G401.6 (cell line): ENCODE measurements around the gene MCCC2.
A peak's percentile ranks its signal among the peaks of the same experiment; 100 is the strongest.
"Not testable (repeated sequence)": the region's sequence is repeated elsewhere in the genome, so short reads cannot be mapped to it uniquely, and the experiment has no call there.

Experiments used
- FAIRE-seq: peaks from 2 replicates; lab custom pipeline; 2012; peaks lifted over from hg19 to GRCh38; lab: Jason Lieb, UNC

MCCC2 gene

DNA sequence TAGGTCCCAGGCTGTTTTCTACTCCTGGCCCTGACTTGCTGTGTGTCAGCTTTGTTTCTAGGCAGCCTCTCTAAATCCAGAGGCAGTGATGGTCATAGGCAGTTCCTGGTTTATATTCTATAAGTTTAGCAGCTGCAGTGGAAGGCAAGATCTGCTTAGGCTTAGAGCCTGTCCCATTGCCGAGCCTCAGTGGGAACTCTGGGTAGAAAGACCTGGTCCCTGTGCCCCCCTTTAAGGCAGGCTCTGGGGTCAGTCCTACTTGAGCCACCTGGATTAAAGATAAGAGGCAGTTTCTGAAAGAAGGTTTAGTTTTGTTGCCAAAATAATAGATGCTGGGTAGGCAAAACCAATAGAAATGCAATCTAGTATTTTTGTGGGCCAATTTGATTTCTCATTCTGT, 13.6 kb downstream of the MCCC2 start:
- no peak for FAIRE-seq

GRCh38 chr5:71601222-71602026, 14.3 kb downstream of the MCCC2 start:
- peak; percentile 34 for FAIRE-seq

DNA sequence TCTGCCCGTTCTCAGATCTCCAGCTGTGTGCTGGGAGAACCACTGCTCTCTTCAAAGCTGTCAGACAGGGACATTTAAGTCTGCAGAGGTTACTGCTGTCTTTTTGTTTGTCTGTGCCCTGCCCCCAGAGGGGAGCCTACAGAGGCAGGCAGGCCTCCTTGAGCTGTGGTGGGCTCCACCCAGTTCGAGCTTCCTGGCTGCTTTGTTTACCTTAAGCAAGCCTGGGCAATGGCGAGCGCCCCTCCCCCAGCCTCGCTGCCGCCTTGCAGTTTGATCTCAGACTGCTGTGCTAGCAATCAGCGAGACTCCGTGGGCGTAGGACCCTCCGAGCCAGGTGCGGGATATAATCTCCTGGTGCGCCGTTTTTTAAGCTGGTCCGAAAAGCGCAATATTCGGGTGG, 22.8 kb downstream of the MCCC2 start:
- not testable (repeated sequence) for FAIRE-seq

GRCh38 chr5:71615809-71616208, 28.7 kb downstream of the MCCC2 start:
- no peak for FAIRE-seq

GRCh38 chr5:71620630-71621029, 33.5 kb downstream of the MCCC2 start:
- FAIRE-seq, result no peak

GRCh38 chr5:71621268-71621667, 34.1 kb downstream of the MCCC2 start:
- no peak for FAIRE-seq

DNA sequence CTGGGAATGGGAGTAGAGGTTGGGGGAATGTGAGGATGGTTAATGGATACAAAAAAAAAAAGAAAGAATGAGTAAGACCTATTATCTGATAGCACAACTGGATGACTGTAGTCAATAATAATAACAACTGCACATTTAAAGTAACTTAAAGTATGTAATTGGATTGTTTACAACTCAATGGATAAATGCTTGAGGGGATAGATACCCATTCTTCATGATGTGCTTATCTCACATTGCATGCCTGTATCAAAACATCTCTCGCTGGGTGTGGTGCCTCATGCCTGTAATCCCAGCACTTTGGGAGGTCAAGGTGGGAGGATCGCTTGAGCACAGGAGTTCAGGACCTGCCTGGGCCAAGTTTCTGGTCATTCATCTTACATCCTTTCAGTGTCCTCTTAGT, 34.6 kb downstream of the MCCC2 start:
- no peak for FAIRE-seq

DNA sequence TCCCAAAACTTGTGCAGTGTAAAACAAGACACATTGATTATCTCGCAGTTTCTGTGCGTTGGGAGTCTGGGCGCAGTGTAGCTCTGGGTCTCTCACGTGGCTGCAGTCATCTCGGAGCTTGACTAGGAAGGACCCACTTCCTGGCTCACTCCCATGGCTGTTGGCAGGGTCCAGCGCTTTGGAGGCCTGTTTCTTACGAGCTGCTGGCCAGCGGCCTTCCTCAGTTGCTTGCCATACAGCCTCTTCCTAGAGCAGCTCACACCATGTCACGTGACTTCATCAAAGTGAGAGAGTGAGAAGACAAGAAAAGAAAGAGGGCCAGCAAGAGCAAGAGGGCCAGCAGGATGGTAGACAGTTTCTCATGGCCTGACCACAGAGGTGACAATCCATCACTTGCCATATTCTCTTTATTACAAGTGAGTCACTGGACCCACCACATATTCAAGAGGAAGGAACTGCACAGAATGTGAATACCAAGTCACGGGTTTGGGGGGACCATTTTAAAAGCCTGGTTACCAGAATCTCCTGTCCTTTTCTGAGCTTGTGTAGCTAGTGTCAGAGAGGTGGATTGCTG, 36.2 kb downstream of the MCCC2 start:
- FAIRE-seq, result no peak

- FAIRE-seq, result no peak
Observed at GRCh38 chr5:71629950-71630349, 42.8 kb downstream of the MCCC2 start.

DNA sequence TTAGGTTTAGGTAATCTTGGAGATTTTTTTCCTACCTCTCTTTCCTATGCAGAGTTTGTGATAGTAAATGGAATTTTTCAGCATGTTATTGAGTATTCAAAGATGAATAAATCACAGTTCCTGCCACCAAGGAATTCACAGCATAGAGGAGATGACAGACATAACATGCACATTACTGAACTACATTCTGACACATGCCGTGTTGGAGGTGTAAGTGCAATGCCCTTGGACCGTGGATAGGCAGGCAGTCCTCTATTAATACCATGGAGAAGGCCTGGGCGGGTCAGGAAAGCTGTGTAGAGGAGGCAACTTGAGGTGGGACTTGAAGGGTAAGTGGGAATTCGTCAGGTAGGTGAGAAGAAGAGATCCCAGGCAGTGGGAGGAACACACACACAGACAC, 43.9 kb downstream of the MCCC2 start:
- FAIRE-seq, result no peak

DNA sequence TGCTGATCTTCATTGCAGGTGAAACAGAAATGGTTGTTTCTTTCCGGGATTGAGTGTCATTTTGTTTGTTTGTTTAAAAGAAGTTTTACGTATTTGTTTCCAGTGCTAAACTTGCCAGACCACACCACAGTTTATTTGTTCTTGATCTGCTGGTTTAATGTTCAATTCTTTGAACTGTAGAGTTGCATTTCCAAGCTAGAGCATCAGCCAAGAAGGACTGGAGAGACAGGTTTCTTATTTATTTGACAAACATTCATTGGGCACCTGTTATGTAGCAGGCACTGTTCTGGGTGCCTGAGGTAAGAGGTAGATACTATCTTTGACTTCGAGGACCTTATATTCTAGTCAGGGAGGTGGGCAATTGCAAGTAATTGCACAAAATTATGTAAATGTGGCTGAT, 45.0 kb downstream of the MCCC2 start:
- FAIRE-seq, result no peak

DNA sequence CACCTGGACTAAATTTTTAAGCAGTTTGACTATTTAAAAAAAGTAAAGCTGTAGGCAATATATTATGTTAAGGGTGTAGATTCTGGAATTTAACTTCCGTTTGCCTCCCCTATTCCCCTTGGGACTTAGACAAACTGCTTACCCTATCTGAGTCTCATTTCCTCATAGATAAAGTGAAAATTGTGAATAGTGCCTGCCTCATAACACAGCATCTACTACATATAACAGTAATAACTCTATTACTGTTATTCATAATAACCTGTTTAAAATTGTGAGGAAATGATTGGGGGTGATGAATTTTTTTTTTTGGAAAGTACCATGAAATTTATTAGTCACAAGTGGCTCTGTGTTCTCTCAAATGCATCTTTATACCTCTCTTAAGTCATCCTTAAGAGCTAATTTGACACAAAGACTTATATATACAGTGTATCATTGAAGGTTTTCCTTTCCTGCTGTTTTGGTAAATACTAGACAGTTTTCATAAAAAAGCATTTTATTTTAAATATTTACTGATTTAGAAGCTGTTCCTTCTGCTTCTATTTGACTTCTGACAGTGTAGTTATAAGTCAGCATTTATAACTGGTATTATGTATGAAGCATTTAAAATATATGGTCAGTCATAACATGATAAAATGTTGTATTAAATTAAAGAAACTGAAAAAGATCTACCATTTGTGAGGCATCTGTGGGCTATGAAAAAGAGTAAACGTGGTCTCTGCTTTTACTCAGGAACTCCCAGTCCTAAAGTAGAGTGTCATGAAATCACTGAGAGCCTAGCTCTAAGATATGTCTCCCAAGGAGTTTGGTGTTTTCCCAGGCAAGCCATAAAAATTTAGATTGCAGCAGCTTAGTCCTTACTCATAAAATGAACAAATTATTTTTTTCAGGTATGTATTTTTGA, 46.4 kb downstream of the MCCC2 start:
- no peak for FAIRE-seq

DNA sequence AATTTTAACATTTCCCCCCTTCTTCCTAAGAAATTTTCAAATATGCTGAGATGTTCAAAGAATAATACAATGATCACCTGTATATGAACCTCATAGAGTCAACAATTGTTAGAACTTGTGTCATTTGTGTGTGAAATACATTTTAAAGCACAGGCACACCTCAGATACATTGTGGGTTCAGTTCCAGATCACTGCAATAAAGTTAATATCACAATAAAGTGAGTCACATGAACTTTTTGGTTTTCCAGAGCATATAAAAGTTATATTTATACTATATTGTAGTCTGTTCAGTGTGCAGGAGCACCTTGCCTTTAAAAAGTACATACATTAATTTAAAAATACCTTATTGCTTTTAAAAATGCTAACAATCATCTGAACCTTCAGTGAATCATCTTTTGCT, 50.0 kb downstream of the MCCC2 start:
- no peak for FAIRE-seq

- no peak for FAIRE-seq
Observed at GRCh38 chr5:71640408-71640807, 53.3 kb downstream of the MCCC2 start.

GRCh38 chr5:71645030-71645429, 57.9 kb downstream of the MCCC2 start:
- FAIRE-seq, result no peak

DNA sequence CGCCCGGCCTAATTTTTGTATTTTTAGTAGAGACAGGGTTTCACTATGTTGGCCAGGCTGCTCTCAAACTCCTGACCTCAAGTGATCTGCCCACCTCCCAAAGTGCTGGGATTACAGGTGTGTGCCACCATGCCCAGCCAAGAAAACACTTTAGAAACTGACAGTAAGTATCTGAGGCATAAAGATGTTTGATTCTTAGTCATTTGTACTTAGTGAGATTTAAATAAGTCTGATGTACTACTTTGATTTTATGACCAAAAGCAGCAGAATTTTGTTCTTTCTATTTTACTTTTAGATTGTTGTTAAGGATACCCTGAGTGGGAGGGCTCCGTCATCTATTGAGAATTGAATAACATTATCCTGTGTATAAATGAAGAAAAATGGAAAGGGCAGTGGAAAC, 63.8 kb downstream of the MCCC2 start:
- FAIRE-seq, result not testable (repeated sequence)

- FAIRE-seq, result no peak
Observed at GRCh38 chr5:71651579-71651978, 64.4 kb downstream of the MCCC2 start.

DNA sequence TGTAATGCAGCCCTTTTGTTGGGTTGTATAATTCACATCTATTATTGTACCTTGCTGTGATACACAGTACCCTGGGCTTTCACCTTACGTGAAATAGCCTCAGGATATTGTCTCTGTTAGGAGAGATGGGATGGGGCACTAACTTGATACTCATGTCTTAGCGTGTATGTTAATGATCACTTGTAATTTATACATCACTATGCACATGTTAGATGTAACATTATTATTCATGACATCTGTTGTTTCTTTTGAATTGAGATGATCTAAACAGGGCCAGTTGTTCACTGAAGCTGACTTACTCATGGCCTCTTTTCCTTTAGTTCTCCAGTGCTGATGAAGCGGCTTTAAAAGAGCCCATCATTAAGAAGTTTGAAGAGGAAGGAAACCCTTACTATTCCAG, 65.2 kb downstream of the MCCC2 start:
- FAIRE-seq, result no peak

- FAIRE-seq, result no peak
Observed at GRCh38 chr5:71652803-71653543, 65.8 kb downstream of the MCCC2 start.

- FAIRE-seq, result peak; percentile 49
Observed at GRCh38 chr5:71658916-71659662, 71.9 kb downstream of the MCCC2 start.

- no peak for FAIRE-seq
Observed at GRCh38 chr5:71662381-71662780, 75.2 kb downstream of the MCCC2 start.
